Measurements from ENCODE around the gene SRBD1. TPM values are rescaled to one million over a fixed set of nuclear protein-coding genes. Genes with fewer than 3 reads are reported as not detected.

Gene SRBD1
- total RNA-seq, 2 donors from 2014 or later: 5.3 to 9.6 TPM

DNA sequence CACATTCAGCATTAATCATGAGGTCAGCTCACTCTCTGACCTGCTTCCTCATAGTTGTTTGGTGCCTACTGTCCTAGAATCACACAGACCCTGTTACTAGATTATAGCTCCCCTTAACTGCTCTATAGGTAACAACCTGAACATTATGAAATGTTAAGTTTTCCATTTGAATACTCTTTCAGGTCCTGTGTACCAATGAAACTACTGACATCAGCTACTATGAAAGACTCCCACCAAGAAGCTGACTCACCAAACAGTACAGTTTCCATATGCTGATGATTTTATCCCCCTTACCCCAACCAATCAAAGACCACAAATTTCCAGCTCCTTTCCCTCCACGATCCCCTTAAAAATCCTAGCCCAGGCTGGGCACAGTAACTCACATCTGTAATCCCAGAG is 56.3 kb downstream of the SRBD1 start:
- Histone ChIP-seq H3K4me3 (no peak overlapping the region), H3K4me1 (no peaks in the 10 kb centered on the region), H3K27me3 (no peaks in the 10 kb centered on the region), H3K27ac (no peak overlapping the region), H3K36me3 (no peaks in the 10 kb centered on the region), H3K9me3 (no peaks in the 10 kb centered on the region)
- no peak for DNase-seq (ENCODE audit: low spot score)
- TF ChIP-seq, protein P1, sequence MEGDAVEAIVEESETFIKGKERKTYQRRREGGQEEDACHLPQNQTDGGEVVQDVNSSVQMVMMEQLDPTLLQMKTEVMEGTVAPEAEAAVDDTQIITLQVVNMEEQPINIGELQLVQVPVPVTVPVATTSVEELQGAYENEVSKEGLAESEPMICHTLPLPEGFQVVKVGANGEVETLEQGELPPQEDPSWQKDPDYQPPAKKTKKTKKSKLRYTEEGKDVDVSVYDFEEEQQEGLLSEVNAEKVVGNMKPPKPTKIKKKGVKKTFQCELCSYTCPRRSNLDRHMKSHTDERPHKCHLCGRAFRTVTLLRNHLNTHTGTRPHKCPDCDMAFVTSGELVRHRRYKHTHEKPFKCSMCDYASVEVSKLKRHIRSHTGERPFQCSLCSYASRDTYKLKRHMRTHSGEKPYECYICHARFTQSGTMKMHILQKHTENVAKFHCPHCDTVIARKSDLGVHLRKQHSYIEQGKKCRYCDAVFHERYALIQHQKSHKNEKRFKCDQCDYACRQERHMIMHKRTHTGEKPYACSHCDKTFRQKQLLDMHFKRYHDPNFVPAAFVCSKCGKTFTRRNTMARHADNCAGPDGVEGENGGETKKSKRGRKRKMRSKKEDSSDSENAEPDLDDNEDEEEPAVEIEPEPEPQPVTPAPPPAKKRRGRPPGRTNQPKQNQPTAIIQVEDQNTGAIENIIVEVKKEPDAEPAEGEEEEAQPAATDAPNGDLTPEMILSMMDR (IDR thresholded peaks at IDR 0.05): no peak

GRCh38 chr2:45554073-45554741 is 56.9 kb downstream of the SRBD1 start:
- Histone ChIP-seq H3K9me3 (no peaks in the 10 kb centered on the region), H3K4me1 (no peaks in the 10 kb centered on the region), H3K27ac (no peak overlapping the region), H3K4me3 (no peak overlapping the region), H3K36me3 (no peaks in the 10 kb centered on the region), H3K27me3 (no peaks in the 10 kb centered on the region)
- DNase-seq (ENCODE audit: low spot score): no peak
- TF ChIP-seq, protein P1 (IDR thresholded peaks at IDR 0.05): no peak

- TF ChIP-seq, protein P1 (IDR thresholded peaks at IDR 0.05): no peak
- H3K27me3 ChIP-seq: no peaks in the 10 kb centered on the region
- H3K9me3 ChIP-seq: no peaks in the 10 kb centered on the region
- no peak for DNase-seq (ENCODE audit: low spot score)
- H3K36me3 ChIP-seq: peaks cover 7% of the 10 kb centered on the region
- H3K4me1 ChIP-seq: no peaks in the 10 kb centered on the region
- H3K27ac ChIP-seq: no peak overlapping the region
- no peak overlapping the region for H3K4me3 ChIP-seq
Measured at GRCh38 chr2:45551862-45552261, 59.2 kb downstream of the SRBD1 start.

GRCh38 chr2:45545943-45546342 is 65.1 kb downstream of the SRBD1 start:
- H3K4me3 ChIP-seq: no peak overlapping the region
- H3K4me1 ChIP-seq: no peaks in the 10 kb centered on the region
- H3K36me3 ChIP-seq: peaks cover 29% of the 10 kb centered on the region
- no peak overlapping the region for H3K27ac ChIP-seq
- no peaks in the 10 kb centered on the region for H3K27me3 ChIP-seq
- no peak for DNase-seq (ENCODE audit: low spot score)
- TF ChIP-seq, protein P1 (IDR thresholded peaks at IDR 0.05): no peak
- H3K9me3 ChIP-seq: peaks cover 0 to 8% of the 10 kb centered on the region in 2 donors

DNA sequence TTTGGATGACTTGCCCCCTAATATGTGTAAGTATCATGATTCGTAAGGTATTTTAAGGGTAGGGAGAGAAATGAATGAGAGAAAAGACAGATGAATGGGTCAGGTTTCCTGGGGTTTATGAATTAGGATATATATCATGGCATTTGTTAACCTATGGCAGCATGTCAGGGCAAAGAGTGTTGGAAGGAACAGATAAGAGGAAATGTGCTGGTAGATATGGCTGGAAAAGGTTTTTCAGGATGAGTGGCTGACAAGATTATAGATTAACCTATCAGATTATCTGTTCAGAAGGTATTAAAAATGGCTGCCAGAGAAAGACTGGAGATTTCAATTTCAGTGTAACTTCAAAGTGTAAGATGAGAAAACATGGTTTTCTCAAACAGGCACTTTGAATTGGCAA is 67.8 kb downstream of the SRBD1 start:
- Histone ChIP-seq H3K27me3 (no peaks in the 10 kb centered on the region), H3K4me1 (no peaks in the 10 kb centered on the region), H3K4me3 (no peak overlapping the region), H3K36me3 (peaks cover 31% of the 10 kb centered on the region), H3K9me3 (peaks cover 0 to 8% of the 10 kb centered on the region in 2 donors), H3K27ac (no peak overlapping the region)
- TF ChIP-seq, protein P1 (IDR thresholded peaks at IDR 0.05): no peak
- DNase-seq (ENCODE audit: low spot score): no peak

- H3K27ac ChIP-seq: no peak overlapping the region
- no peaks in the 10 kb centered on the region for H3K4me1 ChIP-seq
- H3K9me3 ChIP-seq: peaks cover 0 to 8% of the 10 kb centered on the region in 2 donors
- no peak overlapping the region for H3K4me3 ChIP-seq
- no peaks in the 10 kb centered on the region for H3K27me3 ChIP-seq
- peaks cover 25% of the 10 kb centered on the region for H3K36me3 ChIP-seq
- DNase-seq (ENCODE audit: low spot score): no peak
- TF ChIP-seq, protein P1 (IDR thresholded peaks at IDR 0.05): no peak
Measured at GRCh38 chr2:45542013-45542412, 69.1 kb downstream of the SRBD1 start.

Data from right atrium auricular region (tissue), 2 donors.